WTC11 (cell line): ENCODE results near the gene NAT8. TPM values are rescaled to one million over a fixed set of nuclear protein-coding genes. Genes with fewer than 3 reads are reported as not detected.

ENCODE experiments used
- ATAC-seq: fragments of 200-7000 bp; cut with Tn5 transposase; 2 replicates; pipeline ENCODE4 v1.10.0; 2021; ENCODE audit warnings: mild to moderate bottlenecking, moderate library complexity
- CTCF ChIA-PET: fragments of 300-600 bp; sonication (Branson Sonifier 250); formaldehyde crosslinking; loops from one replicate; lab custom pipeline; 2021; ENCODE audit warnings: antibody characterized with exemption; lab: Charles Lee
- POLR2A ChIA-PET: fragments of 350-600 bp; sonication (Branson Sonifier 250); formaldehyde crosslinking; loops from one replicate; lab custom pipeline; 2021; ENCODE audit warnings: antibody characterized with exemption; lab: Charles Lee
- DNase-seq: peaks from one replicate; pipeline ENCODE4 v3.0.0; 2021; ENCODE audit warnings: low spot score
- H3K27ac Mint-ChIP-seq: 2 replicates; pipeline ENCODE4 v1.8.0; 2021; ENCODE audit warnings: mixed read lengths
- H3K27me3 Mint-ChIP-seq: 2 replicates; pipeline ENCODE4 v1.8.0; 2021; ENCODE audit warnings: low read depth, mild to moderate bottlenecking, moderate library complexity, mixed read lengths
- H3K36me3 Mint-ChIP-seq: 2 replicates; pipeline ENCODE4 v1.8.0; 2021; ENCODE audit warnings: mixed read lengths
- H3K4me1 Mint-ChIP-seq: 2 replicates; pipeline ENCODE4 v1.8.0; 2022; ENCODE audit warnings: mixed read lengths
- H3K4me3 Mint-ChIP-seq: 2 replicates; pipeline ENCODE4 v1.8.0; 2021; ENCODE audit warnings: mild to moderate bottlenecking, moderate library complexity, mixed read lengths
- H3K9me3 Mint-ChIP-seq: 2 replicates; pipeline ENCODE4 v1.8.0; 2021; ENCODE audit warnings: mixed read lengths
- ATF2 ChIP-seq: sonication (generic); formaldehyde crosslinking; IDR thresholded peaks from 2 replicates; pipeline ENCODE4 v1.8.1; 2022; ENCODE audit warnings: low read depth, missing genetic modification reagents, borderline replicate concordance
- ATF3 ChIP-seq: sonication (generic); formaldehyde crosslinking; conservative IDR thresholded peaks from 2 replicates; pipeline ENCODE4 v1.8.1; 2022; ENCODE audit warnings: mild to moderate bottlenecking, missing genetic modification reagents
- CDX4 ChIP-seq: fragments of 250-450 bp; sonication (Bioruptor Pico); IDR thresholded peaks from 2 replicates; pipeline ENCODE4 v1.9.0; 2021; ENCODE audit warnings: moderate library complexity, mild to moderate bottlenecking, inconsistent platforms, borderline replicate concordance
- CREB1 ChIP-seq: sonication (generic); formaldehyde crosslinking; IDR thresholded peaks from 2 replicates; pipeline ENCODE4 v1.8.0; 2023; ENCODE audit warnings: mild to moderate bottlenecking, missing genetic modification reagents
- E2F5 ChIP-seq: sonication (generic); formaldehyde crosslinking; IDR thresholded peaks from 2 replicates; pipeline ENCODE4 v1.8.1; 2022; ENCODE audit warnings: mild to moderate bottlenecking, moderate library complexity, missing genetic modification reagents
- FOXK1 ChIP-seq: sonication (generic); formaldehyde crosslinking; IDR thresholded peaks from 2 replicates; pipeline ENCODE4 v1.8.0; 2022; ENCODE audit warnings: mild to moderate bottlenecking, moderate library complexity, missing genetic modification reagents
- GABPB1 ChIP-seq: sonication (generic); formaldehyde crosslinking; IDR thresholded peaks from 2 replicates; pipeline ENCODE4 v1.8.1; 2023; ENCODE audit warnings: mild to moderate bottlenecking, missing genetic modification reagents
- GRHL2 ChIP-seq: fragments of 250-450 bp; sonication (Bioruptor Pico); IDR thresholded peaks from 2 replicates; pipeline ENCODE4 v1.8.0; 2022; ENCODE audit warnings: mild to moderate bottlenecking, moderate library complexity; ENCODE audit not compliant: insufficient replicate concordance, severe bottlenecking
- HMGA2 ChIP-seq: fragments of 250-450 bp; sonication (Bioruptor Pico); IDR thresholded peaks from 2 replicates; pipeline ENCODE4 v1.4.0; 2021; ENCODE audit warnings: mild to moderate bottlenecking, moderate library complexity
- HMGXB4 ChIP-seq: sonication (generic); formaldehyde crosslinking; IDR thresholded peaks from 2 replicates; pipeline ENCODE4 v1.8.1; 2023; ENCODE audit warnings: mild to moderate bottlenecking, moderate library complexity, missing genetic modification reagents
- MXD4 ChIP-seq: fragments of 250-450 bp; sonication (Bioruptor Pico); IDR thresholded peaks from 2 replicates; pipeline ENCODE4 v1.8.0; 2021; ENCODE audit warnings: mild to moderate bottlenecking, moderate library complexity, borderline replicate concordance
- NFATC4 ChIP-seq: fragments of 250-450 bp; sonication (Bioruptor Pico); IDR thresholded peaks from 2 replicates; pipeline ENCODE4 v1.9.0; 2021; ENCODE audit warnings: mild to moderate bottlenecking
- SP1 ChIP-seq: sonication (generic); formaldehyde crosslinking; conservative IDR thresholded peaks from 2 replicates; pipeline ENCODE4 v1.8.1; 2022; ENCODE audit warnings: missing genetic modification reagents
- STAT6 ChIP-seq: sonication (generic); formaldehyde crosslinking; conservative IDR thresholded peaks from 2 replicates; pipeline ENCODE4 v1.8.1; 2023; ENCODE audit warnings: mild to moderate bottlenecking, low read depth, missing genetic modification reagents, moderate library complexity
- TEAD1 ChIP-seq: sonication (generic); formaldehyde crosslinking; IDR thresholded peaks from 2 replicates; pipeline ENCODE4 v1.8.0; 2022; ENCODE audit warnings: mild to moderate bottlenecking, missing genetic modification reagents
- ZBTB21 ChIP-seq: sonication (generic); formaldehyde crosslinking; IDR thresholded peaks from 2 replicates; pipeline ENCODE4 v1.8.1; 2023; ENCODE audit warnings: mild to moderate bottlenecking, missing genetic modification reagents, borderline replicate concordance
- ZNF121 ChIP-seq: sonication (generic); formaldehyde crosslinking; IDR thresholded peaks from 2 replicates; pipeline ENCODE4 v1.8.0; 2023; ENCODE audit warnings: missing genetic modification reagents
- ZNF219 ChIP-seq: sonication (generic); formaldehyde crosslinking; IDR thresholded peaks from 2 replicates; pipeline ENCODE4 v1.8.0; 2023; ENCODE audit warnings: missing genetic modification reagents, mild to moderate bottlenecking, borderline replicate concordance
- ZNF317 ChIP-seq: sonication (generic); formaldehyde crosslinking; IDR thresholded peaks from 2 replicates; pipeline ENCODE4 v1.8.1; 2023; ENCODE audit warnings: low read depth, mild to moderate bottlenecking, moderate library complexity, missing genetic modification reagents, borderline replicate concordance
- ZNF425 ChIP-seq: fragments of 250-450 bp; sonication (Bioruptor Pico); conservative IDR thresholded peaks from 2 replicates; pipeline ENCODE4 v1.9.0; 2021; ENCODE audit warnings: mild to moderate bottlenecking
- total RNA-seq: library from RNA; stranded (reverse); gene quantifications from 3 replicates; pipeline ENCODE4 v1.2.3, GENCODE V29; 2021

Gene NAT8
- total RNA-seq, 1 experiment from 2014 or later: not detected

GRCh38 chr2:73614105-73614504 is 28.1 kb downstream of the NAT8 start (continued):
- TF ChIP-seq ATF3 (CRISPR knock-in tag): no peak

GRCh38 chr2:73611867-73612266 is 30.4 kb downstream of the NAT8 start:
- Mint-ChIP-seq H3K4me3 (no peak overlapping the region), H3K9me3 (no peaks in the 10 kb centered on the region), H3K36me3 (no peaks in the 10 kb centered on the region), H3K27me3 (no peaks in the 10 kb centered on the region; the same call in 1 of the 2 replicates), H3K4me1 (no peaks in the 10 kb centered on the region), H3K27ac (no peak overlapping the region)
- ChIA-PET POLR2A (no interaction called here), CTCF (no interaction called here)
- DNase-seq (no peak), ATAC-seq (no peak)
- TF ChIP-seq ZNF317 (CRISPR knock-in tag) (no peak), E2F5 (no peak), ZNF219 (CRISPR knock-in tag) (no peak), ZBTB21 (CRISPR knock-in tag) (no peak), CREB1 (CRISPR knock-in tag) (no peak), SP1 (no peak), NFATC4 (CRISPR knock-in tag) (no peak), TEAD1 (no peak), CDX4 (CRISPR knock-in tag) (no peak), HMGXB4 (CRISPR knock-in tag) (no peak), GABPB1 (CRISPR knock-in tag) (no peak), MXD4 (CRISPR knock-in tag) (no peak), ATF3 (CRISPR knock-in tag) (no peak), ATF2 (CRISPR knock-in tag) (no peak), ZNF425 (no peak), HMGA2 (CRISPR knock-in tag) (no peak)

- no peak overlapping the region for H3K4me3 Mint-ChIP-seq
- ChIA-PET CTCF (interaction anchor here (1.0 kb wide), 1 partner anchor 9 kb away, joined by 3 read pairs; no protein-coding TSS in a partner anchor), POLR2A (no interaction called here)
- no peak; the same call in 1 of the 2 replicates for ATAC-seq
- H3K4me1 Mint-ChIP-seq: no peaks in the 10 kb centered on the region
- no peak for DNase-seq
- no peaks in the 10 kb centered on the region for H3K9me3 Mint-ChIP-seq
- H3K27ac Mint-ChIP-seq: no peak overlapping the region
- H3K27me3 Mint-ChIP-seq: no peaks in the 10 kb centered on the region; the same call in 1 of the 2 replicates
- no peaks in the 10 kb centered on the region for H3K36me3 Mint-ChIP-seq
- TF ChIP-seq FOXK1 (CRISPR knock-in tag): no peak
- TF ChIP-seq ZNF121 (CRISPR knock-in tag): no peak
- no peak for TF ChIP-seq HMGA2 (CRISPR knock-in tag)
- no peak for TF ChIP-seq MXD4 (CRISPR knock-in tag)
- no peak for TF ChIP-seq STAT6 (CRISPR knock-in tag)
- no peak for TF ChIP-seq GRHL2
These were observed 31.0 kb downstream of the NAT8 start for GRCh38 chr2:73611193-73611592.
